ENCODE results near the gene NFIB.

Gene NFIB

GRCh38 chr9:14348373-14349145 lies 34.6 kb upstream of the NFIB start:
- Histone ChIP-seq H3K4me2 (ENCODE audit: low read depth, low read length) (no peak overlapping the region), H3K4me3 (ENCODE audit: low read length) (no peak overlapping the region), H4K20me1 (ENCODE audit: insufficient read depth, low read length) (no peaks in the 10 kb centered on the region), H3F3A (ENCODE audit: insufficient read depth, low read length) (no peaks in the 10 kb centered on the region), H3K9ac (ENCODE audit: low read length) (no peak overlapping the region), H2AFZ (ENCODE audit: low read length) (no peak overlapping the region), H3K79me2 (ENCODE audit: low read length) (no peaks in the 10 kb centered on the region), H3K27ac (ENCODE audit: low read length) (no peak overlapping the region), H3K4me1 (ENCODE audit: low read length) (no peaks in the 10 kb centered on the region), H3K27me3 (replicated peaks; ENCODE audit: insufficient read depth, low read length) (no peaks in the 10 kb centered on the region), H3K36me3 (replicated peaks; ENCODE audit: insufficient read depth, low read length) (no peaks in the 10 kb centered on the region), H3K9me2 (replicated peaks; ENCODE audit: insufficient read depth, low read length) (no peaks in the 10 kb centered on the region), H3K9me3 (replicated peaks; ENCODE audit: insufficient read depth, low read length) (no peaks in the 10 kb centered on the region)
- TF ChIP-seq CTCF (IDR thresholded peaks at IDR 0.05; ENCODE audit: low read length) = no peak
- TF ChIP-seq EZH2 (optimal IDR thresholded peaks at IDR 0.05; ENCODE audit: low read depth, low read length) = no peak
- no peak for TF ChIP-seq EZH2phosphoT487 (IDR thresholded peaks at IDR 0.05; ENCODE audit: low read length)
- no peak for DNase-seq

- H3K36me3 ChIP-seq (replicated peaks; ENCODE audit: insufficient read depth, low read length) = no peaks in the 10 kb centered on the region
- no peaks in the 10 kb centered on the region for H3K9me3 ChIP-seq (replicated peaks; ENCODE audit: insufficient read depth, low read length)
- H2AFZ ChIP-seq (ENCODE audit: low read length) = no peak overlapping the region
- no peaks in the 10 kb centered on the region for H3K9me2 ChIP-seq (replicated peaks; ENCODE audit: insufficient read depth, low read length)
- H3K27ac ChIP-seq (ENCODE audit: low read length) = no peak overlapping the region
- no peaks in the 10 kb centered on the region for H3F3A ChIP-seq (ENCODE audit: insufficient read depth, low read length)
- H3K4me2 ChIP-seq (ENCODE audit: low read depth, low read length) = no peak overlapping the region
- H3K4me3 ChIP-seq (ENCODE audit: low read length) = no peak overlapping the region
- H3K9ac ChIP-seq (ENCODE audit: low read length) = no peak overlapping the region
- H3K27me3 ChIP-seq (replicated peaks; ENCODE audit: insufficient read depth, low read length) = no peaks in the 10 kb centered on the region
- no peak for DNase-seq
- no peaks in the 10 kb centered on the region for H4K20me1 ChIP-seq (ENCODE audit: insufficient read depth, low read length)
- no peaks in the 10 kb centered on the region for H3K4me1 ChIP-seq (ENCODE audit: low read length)
- H3K79me2 ChIP-seq (ENCODE audit: low read length) = no peaks in the 10 kb centered on the region
- TF ChIP-seq EZH2 (optimal IDR thresholded peaks at IDR 0.05; ENCODE audit: low read depth, low read length) = no peak
- no peak for TF ChIP-seq CTCF (IDR thresholded peaks at IDR 0.05; ENCODE audit: low read length)
- no peak for TF ChIP-seq EZH2phosphoT487 (IDR thresholded peaks at IDR 0.05; ENCODE audit: low read length)
These were observed 34.1 kb upstream of the NFIB start for GRCh38 chr9:14348123-14348372.

- Histone ChIP-seq H3K27ac (ENCODE audit: low read length) (no peak overlapping the region), H3K36me3 (replicated peaks; ENCODE audit: insufficient read depth, low read length) (no peaks in the 10 kb centered on the region), H3K27me3 (replicated peaks; ENCODE audit: insufficient read depth, low read length) (no peaks in the 10 kb centered on the region)
These were observed 33.6 kb upstream of the NFIB start for GRCh38 chr9:14347406-14348122.

More at GRCh38 chr9:14347406-14348122, 33.6 kb upstream of the NFIB start:
- no peaks in the 10 kb centered on the region for H4K20me1 ChIP-seq (ENCODE audit: insufficient read depth, low read length)
- no peaks in the 10 kb centered on the region for H3K9me3 ChIP-seq (replicated peaks; ENCODE audit: insufficient read depth, low read length)
- no peaks in the 10 kb centered on the region for H3F3A ChIP-seq (ENCODE audit: insufficient read depth, low read length)
- H3K4me2 ChIP-seq (ENCODE audit: low read depth, low read length) = no peak overlapping the region
- H3K4me3 ChIP-seq (ENCODE audit: low read length) = no peak overlapping the region
- DNase-seq = no peak
- H3K79me2 ChIP-seq (ENCODE audit: low read length) = no peaks in the 10 kb centered on the region
- no peaks in the 10 kb centered on the region for H3K4me1 ChIP-seq (ENCODE audit: low read length)
- no peak overlapping the region for H2AFZ ChIP-seq (ENCODE audit: low read length)
- no peak for TF ChIP-seq CTCF (IDR thresholded peaks at IDR 0.05; ENCODE audit: low read length)
- no peak for TF ChIP-seq EZH2 (optimal IDR thresholded peaks at IDR 0.05; ENCODE audit: low read depth, low read length)
- TF ChIP-seq EZH2phosphoT487 (IDR thresholded peaks at IDR 0.05; ENCODE audit: low read length) = no peak
- no peaks in the 10 kb centered on the region for H3K9me2 ChIP-seq (replicated peaks; ENCODE audit: insufficient read depth, low read length)
- H3K9ac ChIP-seq (ENCODE audit: low read length) = no peak overlapping the region
